Natural killer cell treated with Interleukin-12 subunit alpha and Interleukin-12 subunit beta and Interleukin-15 and Interleukin-18, amount 100 ng/mL, for 72 hours (primary cell): ENCODE results near the gene MDFIC. TPM values are rescaled to one million over a fixed set of nuclear protein-coding genes. Genes with fewer than 3 reads are reported as not detected.
A peak's percentile ranks its signal among the peaks of the same experiment; 100 is the strongest.

Experiments used
- ATAC-seq, 2 donors: fragments of 150-1000 bp; cut with Tn5 transposase in 1 of 2; sonication (Bioruptor Pico), chemical (Tn5 transposase) in 1 of 2; 2 replicates each; pipeline ENCODE4 v1.10.0; 2021
- DNase-seq: peaks from one replicate; pipeline ENCODE4 v3.0.0; 2022; ENCODE audit warnings: low spot score
- H3K27ac Mint-ChIP-seq, 2 donors: 1 replicate in 1 of 2; 2 replicates in 1 of 2; pipeline ENCODE4 v1.8.0; 2022; ENCODE audit warnings: mixed read lengths in 2 of 2, mild to moderate bottlenecking in 1 of 2, moderate library complexity in 1 of 2
- H3K27me3 Mint-ChIP-seq, 2 donors: 1 replicate in 1 of 2; 2 replicates in 1 of 2; pipeline ENCODE4 v1.8.0; 2022; ENCODE audit warnings: mixed read lengths in 2 of 2
- H3K36me3 Mint-ChIP-seq: one replicate; pipeline ENCODE4 v1.8.0; 2022; ENCODE audit warnings: mixed read lengths
- H3K4me1 Mint-ChIP-seq, 2 donors: 1 replicate in 1 of 2; 2 replicates in 1 of 2; pipeline ENCODE4 v1.8.0; 2022; ENCODE audit warnings: low read depth in 2 of 2, mixed read lengths in 2 of 2, mild to moderate bottlenecking in 1 of 2
- H3K4me3 Mint-ChIP-seq: one replicate; pipeline ENCODE4 v1.8.0; 2022; ENCODE audit warnings: mixed read lengths
- H3K9me3 Mint-ChIP-seq: 2 replicates; pipeline ENCODE4 v1.8.0; 2022; ENCODE audit warnings: mixed read lengths
- total RNA-seq, 2 donors: library from RNA; stranded (reverse); gene quantifications; one replicate each; pipeline ENCODE4 v1.2.3, GENCODE V29; 2022

Gene MDFIC
- total RNA-seq, 2 donors from 2014 or later: 67.0 to 109 TPM

GRCh38 chr7:114975401-114975800 is 53.5 kb downstream of the MDFIC start:
- ATAC-seq (no peak), DNase-seq (no peak)
- no peaks in the 10 kb centered on the region for H3K9me3 Mint-ChIP-seq
- H3K4me1 Mint-ChIP-seq: peaks cover 30 to 51% of the 10 kb centered on the region in 2 donors
- H3K27me3 Mint-ChIP-seq: no peaks in the 10 kb centered on the region
- H3K4me3 Mint-ChIP-seq: no peak overlapping the region
- H3K27ac Mint-ChIP-seq: no peak overlapping the region
- peaks cover 4% of the 10 kb centered on the region for H3K36me3 Mint-ChIP-seq

- Mint-ChIP-seq H3K4me1 (peaks cover 33 to 54% of the 10 kb centered on the region in 2 donors), H3K36me3 (peaks cover 12% of the 10 kb centered on the region), H3K27ac (no peak overlapping the region), H3K4me3 (no peak overlapping the region), H3K9me3 (no peaks in the 10 kb centered on the region), H3K27me3 (no peaks in the 10 kb centered on the region)
- ATAC-seq (no peak), DNase-seq (no peak)
These were observed 54.8 kb downstream of the MDFIC start for GRCh38 chr7:114976666-114977065.

GRCh38 chr7:114977277-114977676 is 55.4 kb downstream of the MDFIC start:
- peaks cover 18% of the 10 kb centered on the region for H3K36me3 Mint-ChIP-seq
- no peaks in the 10 kb centered on the region for H3K27me3 Mint-ChIP-seq
- DNase-seq: no peak
- no peak for ATAC-seq
- H3K27ac Mint-ChIP-seq: no peak overlapping the region
- H3K9me3 Mint-ChIP-seq: no peaks in the 10 kb centered on the region
- peaks cover 35 to 55% of the 10 kb centered on the region in 2 donors for H3K4me1 Mint-ChIP-seq
- no peak overlapping the region for H3K4me3 Mint-ChIP-seq

- no peaks in the 10 kb centered on the region for H3K27me3 Mint-ChIP-seq
- H3K27ac Mint-ChIP-seq: no peak overlapping the region
- no peaks in the 10 kb centered on the region for H3K9me3 Mint-ChIP-seq
- H3K4me1 Mint-ChIP-seq: peaks cover 34 to 37% of the 10 kb centered on the region in 2 donors
- DNase-seq (no peak), ATAC-seq (no peak)
- no peak overlapping the region for H3K4me3 Mint-ChIP-seq
- H3K36me3 Mint-ChIP-seq: peaks cover 22% of the 10 kb centered on the region
These were observed 57.5 kb downstream of the MDFIC start for GRCh38 chr7:114979388-114979787.

- no peak for DNase-seq
- peaks cover 33 to 34% of the 10 kb centered on the region in 2 donors for H3K4me1 Mint-ChIP-seq
- H3K36me3 Mint-ChIP-seq: peaks cover 22% of the 10 kb centered on the region
- ATAC-seq: no peak
- no peaks in the 10 kb centered on the region for H3K9me3 Mint-ChIP-seq
- H3K4me3 Mint-ChIP-seq: no peak overlapping the region
- no peaks in the 10 kb centered on the region for H3K27me3 Mint-ChIP-seq
- peak overlapping the region; percentile 32 to 73 for H3K27ac Mint-ChIP-seq
These were observed 58.1 kb downstream of the MDFIC start for GRCh38 chr7:114979803-114980507.

- Mint-ChIP-seq H3K4me1 (peaks cover 29 to 31% of the 10 kb centered on the region in 2 donors), H3K27me3 (no peaks in the 10 kb centered on the region), H3K27ac (peak overlapping the region; percentile 71 to 73), H3K9me3 (no peaks in the 10 kb centered on the region), H3K36me3 (peaks cover 25% of the 10 kb centered on the region), H3K4me3 (peak overlapping the region; percentile 55)
- ATAC-seq (no peak), DNase-seq (no peak)
These were observed 59.4 kb downstream of the MDFIC start for GRCh38 chr7:114981323-114981722.

GRCh38 chr7:114985116-114985715 is 63.3 kb downstream of the MDFIC start:
- Mint-ChIP-seq H3K4me3 (no peak overlapping the region), H3K27me3 (no peaks in the 10 kb centered on the region), H3K27ac (no peak overlapping the region), H3K36me3 (peaks cover 33% of the 10 kb centered on the region), H3K9me3 (no peaks in the 10 kb centered on the region), H3K4me1 (peaks cover 24 to 34% of the 10 kb centered on the region in 2 donors)
- ATAC-seq (no peak), DNase-seq (no peak)

GRCh38 chr7:114986190-114987180 is 64.6 kb downstream of the MDFIC start:
- peaks cover 25% of the 10 kb centered on the region for H3K36me3 Mint-ChIP-seq
- H3K27ac Mint-ChIP-seq: peak overlapping the region in 1 of 2 donors; percentile 3
- DNase-seq (no peak), ATAC-seq (no peak)
- H3K4me1 Mint-ChIP-seq: peaks cover 14 to 22% of the 10 kb centered on the region in 2 donors
- H3K27me3 Mint-ChIP-seq: no peaks in the 10 kb centered on the region
- no peaks in the 10 kb centered on the region for H3K9me3 Mint-ChIP-seq
- no peak overlapping the region for H3K4me3 Mint-ChIP-seq

GRCh38 chr7:114988026-114988425 is 66.1 kb downstream of the MDFIC start:
- Mint-ChIP-seq H3K36me3 (peaks cover 13% of the 10 kb centered on the region), H3K9me3 (no peaks in the 10 kb centered on the region)

GRCh38 chr7:114988755-114989375 is 67.0 kb downstream of the MDFIC start:
- no peak for ATAC-seq
- H3K36me3 Mint-ChIP-seq: peaks cover 19% of the 10 kb centered on the region
- H3K4me1 Mint-ChIP-seq: peaks cover 10 to 23% of the 10 kb centered on the region in 2 donors
- H3K27ac Mint-ChIP-seq: no peak overlapping the region
- no peaks in the 10 kb centered on the region for H3K27me3 Mint-ChIP-seq
- no peak for DNase-seq
- no peak overlapping the region for H3K4me3 Mint-ChIP-seq
- peaks cover 3% of the 10 kb centered on the region for H3K9me3 Mint-ChIP-seq

More at GRCh38 chr7:114988026-114988425, 66.1 kb downstream of the MDFIC start:
- Mint-ChIP-seq H3K4me3 (no peak overlapping the region), H3K27me3 (no peaks in the 10 kb centered on the region), H3K4me1 (peaks cover 3 to 15% of the 10 kb centered on the region in 2 donors), H3K27ac (no peak overlapping the region)
- ATAC-seq (no peak), DNase-seq (no peak)

- Mint-ChIP-seq H3K36me3 (peaks cover 19% of the 10 kb centered on the region), H3K27ac (no peak overlapping the region), H3K27me3 (no peaks in the 10 kb centered on the region), H3K4me3 (no peak overlapping the region), H3K4me1 (peaks cover 13 to 28% of the 10 kb centered on the region in 2 donors), H3K9me3 (peaks cover 3% of the 10 kb centered on the region)
- ATAC-seq (peak in 1 of 2 donors; percentile 54), DNase-seq (no peak)
These were observed 67.6 kb downstream of the MDFIC start for GRCh38 chr7:114989531-114989930.

GRCh38 chr7:114997487-114998404 is 75.9 kb downstream of the MDFIC start:
- DNase-seq: no peak
- peak in 1 of 2 donors; percentile 54 for ATAC-seq
- Mint-ChIP-seq H3K27me3 (no peaks in the 10 kb centered on the region), H3K27ac (peak overlapping the region; percentile 3 to 10), H3K4me3 (peak overlapping the region; percentile 21), H3K36me3 (peaks cover 26% of the 10 kb centered on the region), H3K9me3 (peaks cover 3% of the 10 kb centered on the region), H3K4me1 (peaks cover 34 to 55% of the 10 kb centered on the region in 2 donors)
